SK-N-SH treated with all-trans-retinoic acid at 6 μM for 48 hours (cell line): ENCODE results near the gene MRPS2.
"Not testable (repeated sequence)": the region's sequence is repeated elsewhere in the genome, so short reads cannot be mapped to it uniquely, and the experiment has no call there.

Experiments used
- BACH2 ChIP-seq: fragments of 250-450 bp; sonication (Bioruptor Pico); IDR thresholded peaks from 2 replicates; pipeline ENCODE4 v1.9.0; 2021; ENCODE audit warnings: mild to moderate bottlenecking, borderline replicate concordance
- CSDC2 ChIP-seq: fragments of 250-450 bp; sonication (Bioruptor Pico); IDR thresholded peaks from 2 replicates; pipeline ENCODE4 v1.5.0; 2020; ENCODE audit warnings: mild to moderate bottlenecking, moderate library complexity
- ESRRG ChIP-seq: fragments of 250-450 bp; sonication (Bioruptor Pico); IDR thresholded peaks from 2 replicates; pipeline ENCODE4 v1.6.1; 2021; ENCODE audit warnings: mild to moderate bottlenecking
- ISL1 ChIP-seq: fragments of 250-450 bp; sonication (Bioruptor Pico); IDR thresholded peaks from 2 replicates; pipeline ENCODE4 v2.1.2; 2022; ENCODE audit warnings: mild to moderate bottlenecking, moderate library complexity
- ZFP30 ChIP-seq: fragments of 450-650 bp; formaldehyde crosslinking; IDR thresholded peaks from 2 replicates; pipeline ENCODE4 v1.5.0; 2022; ENCODE audit warnings: mild to moderate bottlenecking, moderate library complexity
- ZNF565 ChIP-seq: fragments of 450-650 bp; formaldehyde crosslinking; conservative IDR thresholded peaks from 2 replicates; pipeline ENCODE4 v1.5.0; 2020; ENCODE audit warnings: low read depth, mild to moderate bottlenecking, moderate library complexity
- TF ChIP-seq, protein P1 (sequence below): fragments of 250-450 bp; sonication (Bioruptor Pico); IDR thresholded peaks from 2 replicates; pipeline ENCODE4 v1.8.0; 2020; ENCODE audit warnings: mild to moderate bottlenecking, moderate library complexity, borderline replicate concordance
- TF ChIP-seq, protein P2 (sequence below): fragments of 250-450 bp; sonication (Bioruptor Pico); IDR thresholded peaks from 2 replicates; pipeline ENCODE4 v1.5.1; 2021; ENCODE audit warnings: mild to moderate bottlenecking, moderate library complexity

DNA sequence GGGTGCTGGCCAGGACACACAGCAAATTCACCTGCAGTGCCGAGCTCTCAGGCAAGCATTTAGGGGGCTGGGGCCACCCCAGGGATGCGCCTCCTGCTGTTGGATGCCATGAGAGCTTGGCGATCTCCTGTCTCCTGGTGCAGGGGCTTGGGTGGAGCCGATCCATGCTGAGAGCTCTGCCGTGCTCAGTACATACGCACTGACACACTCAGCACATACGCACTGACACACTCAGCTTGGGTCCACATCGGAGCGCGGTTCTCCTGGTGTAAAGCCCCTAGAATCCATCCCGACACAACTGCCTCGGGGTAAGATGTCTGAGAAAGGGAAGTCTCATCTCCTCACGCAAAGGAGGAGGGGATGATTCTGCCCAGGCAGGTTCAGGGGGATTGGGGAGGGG lies 35.1 kb downstream of the MRPS2 start:
- TF ChIP-seq, protein P1, sequence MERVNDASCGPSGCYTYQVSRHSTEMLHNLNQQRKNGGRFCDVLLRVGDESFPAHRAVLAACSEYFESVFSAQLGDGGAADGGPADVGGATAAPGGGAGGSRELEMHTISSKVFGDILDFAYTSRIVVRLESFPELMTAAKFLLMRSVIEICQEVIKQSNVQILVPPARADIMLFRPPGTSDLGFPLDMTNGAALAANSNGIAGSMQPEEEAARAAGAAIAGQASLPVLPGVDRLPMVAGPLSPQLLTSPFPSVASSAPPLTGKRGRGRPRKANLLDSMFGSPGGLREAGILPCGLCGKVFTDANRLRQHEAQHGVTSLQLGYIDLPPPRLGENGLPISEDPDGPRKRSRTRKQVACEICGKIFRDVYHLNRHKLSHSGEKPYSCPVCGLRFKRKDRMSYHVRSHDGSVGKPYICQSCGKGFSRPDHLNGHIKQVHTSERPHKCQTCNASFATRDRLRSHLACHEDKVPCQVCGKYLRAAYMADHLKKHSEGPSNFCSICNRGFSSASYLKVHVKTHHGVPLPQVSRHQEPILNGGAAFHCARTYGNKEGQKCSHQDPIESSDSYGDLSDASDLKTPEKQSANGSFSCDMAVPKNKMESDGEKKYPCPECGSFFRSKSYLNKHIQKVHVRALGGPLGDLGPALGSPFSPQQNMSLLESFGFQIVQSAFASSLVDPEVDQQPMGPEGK (CRISPR knock-in tag) = not testable (repeated sequence)
- not testable (repeated sequence) for TF ChIP-seq ZFP30 (CRISPR knock-in tag); ISL1 (CRISPR knock-in tag); CSDC2 (CRISPR knock-in tag); BACH2 (CRISPR knock-in tag); ESRRG; ZNF565 (CRISPR knock-in tag)
- TF ChIP-seq, protein P2, sequence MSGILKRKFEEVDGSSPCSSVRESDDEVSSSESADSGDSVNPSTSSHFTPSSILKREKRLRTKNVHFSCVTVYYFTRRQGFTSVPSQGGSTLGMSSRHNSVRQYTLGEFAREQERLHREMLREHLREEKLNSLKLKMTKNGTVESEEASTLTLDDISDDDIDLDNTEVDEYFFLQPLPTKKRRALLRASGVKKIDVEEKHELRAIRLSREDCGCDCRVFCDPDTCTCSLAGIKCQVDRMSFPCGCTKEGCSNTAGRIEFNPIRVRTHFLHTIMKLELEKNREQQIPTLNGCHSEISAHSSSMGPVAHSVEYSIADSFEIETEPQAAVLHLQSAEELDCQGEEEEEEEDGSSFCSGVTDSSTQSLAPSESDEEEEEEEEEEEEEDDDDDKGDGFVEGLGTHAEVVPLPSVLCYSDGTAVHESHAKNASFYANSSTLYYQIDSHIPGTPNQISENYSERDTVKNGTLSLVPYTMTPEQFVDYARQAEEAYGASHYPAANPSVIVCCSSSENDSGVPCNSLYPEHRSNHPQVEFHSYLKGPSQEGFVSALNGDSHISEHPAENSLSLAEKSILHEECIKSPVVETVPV = not testable (repeated sequence)
